HEK293 (cell line): ENCODE measurements around the gene CRTC1.

Experiments
- GLI4 ChIP-seq: fragments of 450-650 bp; formaldehyde crosslinking; IDR thresholded peaks from 2 replicates; pipeline ENCODE4 v1.5.1; 2016; ENCODE audit warnings: missing biosample characterization, missing genetic modification characterization
- KLF10 ChIP-seq: fragments of 450-650 bp; IDR thresholded peaks from 2 replicates; pipeline ENCODE4 v1.5.1; 2018; ENCODE audit warnings: missing biosample characterization, mild to moderate bottlenecking, missing genetic modification characterization
- OSR2 ChIP-seq: fragments of 450-650 bp; formaldehyde crosslinking; IDR thresholded peaks from 2 replicates; pipeline ENCODE4 v1.5.1; 2016; ENCODE audit warnings: missing biosample characterization, missing genetic modification characterization
- ZFP3 ChIP-seq: fragments of 450-650 bp; formaldehyde crosslinking; IDR thresholded peaks from 2 replicates; pipeline ENCODE4 v1.5.1; 2016; ENCODE audit warnings: low read depth, missing biosample characterization, missing genetic modification characterization
- ZNF10 ChIP-seq: fragments of 450-650 bp; formaldehyde crosslinking; IDR thresholded peaks from 2 replicates; pipeline ENCODE4 v1.5.1; 2017; ENCODE audit warnings: missing biosample characterization, missing genetic modification characterization
- ZNF24 ChIP-seq: fragments of 450-650 bp; formaldehyde crosslinking; IDR thresholded peaks from 2 replicates; pipeline ENCODE4 v1.5.1; 2016; ENCODE audit warnings: missing biosample characterization, missing genetic modification characterization
- ZNF248 ChIP-seq: fragments of 450-650 bp; formaldehyde crosslinking; IDR thresholded peaks from 2 replicates; pipeline ENCODE4 v1.5.1; 2017; ENCODE audit warnings: missing biosample characterization, missing genetic modification characterization
- ZNF274 ChIP-seq, 2 experiments: fragments of 200-500 bp in 1 of 2; fragments of 450-650 bp in 1 of 2; sonication (Bioruptor generic) in 1 of 2; formaldehyde crosslinking in 1 of 2; IDR thresholded peaks; 2 replicates each; pipeline versions ENCODE4 v1.5.1 to v1.6.1; 2014 to 2016; ENCODE audit warnings: borderline replicate concordance in 1 of 2, inconsistent platforms in 1 of 2, low read length in 1 of 2, missing biosample characterization in 1 of 2, missing genetic modification characterization in 1 of 2
- ZNF37A ChIP-seq: fragments of 450-650 bp; IDR thresholded peaks from 2 replicates; pipeline ENCODE4 v1.5.1; 2018; ENCODE audit warnings: missing biosample characterization, missing genetic modification characterization
- ZNF560 ChIP-seq: fragments of 450-650 bp; formaldehyde crosslinking; IDR thresholded peaks from 2 replicates; pipeline ENCODE4 v1.5.1; 2017; ENCODE audit warnings: missing biosample characterization, missing genetic modification characterization, borderline replicate concordance
- ZNF580 ChIP-seq: fragments of 450-650 bp; formaldehyde crosslinking; IDR thresholded peaks from 2 replicates; pipeline ENCODE4 v1.5.1; 2016; ENCODE audit warnings: missing biosample characterization, missing genetic modification characterization
- ZNF645 ChIP-seq: fragments of 450-650 bp; formaldehyde crosslinking; IDR thresholded peaks from 2 replicates; pipeline ENCODE4; 2016; ENCODE audit warnings: missing biosample characterization, missing genetic modification characterization
- ZNF707 ChIP-seq: fragments of 450-650 bp; formaldehyde crosslinking; IDR thresholded peaks from 2 replicates; pipeline ENCODE4 v1.5.1; 2016; ENCODE audit warnings: missing biosample characterization, missing genetic modification characterization
- TF ChIP-seq, protein P1 (sequence below): fragments of 450-650 bp; formaldehyde crosslinking; IDR thresholded peaks from 2 replicates; pipeline ENCODE4 v1.5.1; 2016; ENCODE audit warnings: missing biosample characterization, missing genetic modification characterization

GRCh38 chr19:18737337-18737953 lies 54.0 kb downstream of the CRTC1 start:
- TF ChIP-seq, protein P1, sequence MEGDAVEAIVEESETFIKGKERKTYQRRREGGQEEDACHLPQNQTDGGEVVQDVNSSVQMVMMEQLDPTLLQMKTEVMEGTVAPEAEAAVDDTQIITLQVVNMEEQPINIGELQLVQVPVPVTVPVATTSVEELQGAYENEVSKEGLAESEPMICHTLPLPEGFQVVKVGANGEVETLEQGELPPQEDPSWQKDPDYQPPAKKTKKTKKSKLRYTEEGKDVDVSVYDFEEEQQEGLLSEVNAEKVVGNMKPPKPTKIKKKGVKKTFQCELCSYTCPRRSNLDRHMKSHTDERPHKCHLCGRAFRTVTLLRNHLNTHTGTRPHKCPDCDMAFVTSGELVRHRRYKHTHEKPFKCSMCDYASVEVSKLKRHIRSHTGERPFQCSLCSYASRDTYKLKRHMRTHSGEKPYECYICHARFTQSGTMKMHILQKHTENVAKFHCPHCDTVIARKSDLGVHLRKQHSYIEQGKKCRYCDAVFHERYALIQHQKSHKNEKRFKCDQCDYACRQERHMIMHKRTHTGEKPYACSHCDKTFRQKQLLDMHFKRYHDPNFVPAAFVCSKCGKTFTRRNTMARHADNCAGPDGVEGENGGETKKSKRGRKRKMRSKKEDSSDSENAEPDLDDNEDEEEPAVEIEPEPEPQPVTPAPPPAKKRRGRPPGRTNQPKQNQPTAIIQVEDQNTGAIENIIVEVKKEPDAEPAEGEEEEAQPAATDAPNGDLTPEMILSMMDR (tag by site-specific recombination), result no peak
- TF ChIP-seq ZNF10 (tag by site-specific recombination) (no peak), OSR2 (no peak), ZNF580 (tag by site-specific recombination) (no peak), ZNF707 (no peak), GLI4 (tag by site-specific recombination) (no peak), ZNF560 (tag by site-specific recombination) (no peak), ZFP3 (tag by site-specific recombination) (no peak), ZNF248 (tag by site-specific recombination) (no peak), ZNF37A (tag by site-specific recombination) (no peak), ZNF645 (tag by site-specific recombination) (no peak), ZNF274 (IDR thresholded peaks at IDR 0.05; ENCODE audit: low read length) (no peak), ZNF274 (tag by site-specific recombination; IDR thresholded peaks at IDR 0.05; ENCODE audit: borderline replicate concordance) (no peak), ZNF24 (tag by site-specific recombination) (no peak), KLF10 (tag by site-specific recombination) (no peak)
